Activated naive CD4-positive, alpha-beta T cell treated with anti-CD3 and anti-CD28 coated beads, Interleukin-2, amount 50 U/mL, for 16 hours (primary cell): ENCODE data around the gene SLC7A7.
"Not testable (repeated sequence)": the region's sequence is repeated elsewhere in the genome, so short reads cannot be mapped to it uniquely, and the experiment has no call there.

ENCODE experiments used
- DNase-seq: peaks from one replicate; pipeline ENCODE4 v3.0.0-alpha.2; 2020

Gene SLC7A7

GRCh38 chr14:22747769-22748168 is 67.5 kb downstream of the SLC7A7 start:
- no peak for DNase-seq

- DNase-seq: no peak
Measured at GRCh38 chr14:22740020-22740419, 75.2 kb downstream of the SLC7A7 start.

GRCh38 chr14:22739423-22739822 is 75.8 kb downstream of the SLC7A7 start:
- DNase-seq: no peak

- DNase-seq: peak; percentile 29
Measured at GRCh38 chr14:22737052-22737451, 78.2 kb downstream of the SLC7A7 start.

- not testable (repeated sequence) for DNase-seq
Measured at GRCh38 chr14:22736384-22736783, 78.9 kb downstream of the SLC7A7 start.

- no peak for DNase-seq
Measured at GRCh38 chr14:22735096-22735495, 80.1 kb downstream of the SLC7A7 start.

- DNase-seq: no peak
Measured at GRCh38 chr14:22733829-22734228, 81.4 kb downstream of the SLC7A7 start.

- not testable (repeated sequence) for DNase-seq
Measured at GRCh38 chr14:22732062-22732461, 83.2 kb downstream of the SLC7A7 start.

- no peak for DNase-seq
Measured at GRCh38 chr14:22726012-22726411, 89.2 kb downstream of the SLC7A7 start.

- not testable (repeated sequence) for DNase-seq
Measured at GRCh38 chr14:22725374-22725773, 89.9 kb downstream of the SLC7A7 start.

- DNase-seq: not testable (repeated sequence)
Measured at GRCh38 chr14:22724847-22725246, 90.4 kb downstream of the SLC7A7 start.

GRCh38 chr14:22723815-22724214 is 91.4 kb downstream of the SLC7A7 start:
- DNase-seq: no peak
